Measurements from ENCODE around the gene MTUS2.

MTUS2 gene

DNA sequence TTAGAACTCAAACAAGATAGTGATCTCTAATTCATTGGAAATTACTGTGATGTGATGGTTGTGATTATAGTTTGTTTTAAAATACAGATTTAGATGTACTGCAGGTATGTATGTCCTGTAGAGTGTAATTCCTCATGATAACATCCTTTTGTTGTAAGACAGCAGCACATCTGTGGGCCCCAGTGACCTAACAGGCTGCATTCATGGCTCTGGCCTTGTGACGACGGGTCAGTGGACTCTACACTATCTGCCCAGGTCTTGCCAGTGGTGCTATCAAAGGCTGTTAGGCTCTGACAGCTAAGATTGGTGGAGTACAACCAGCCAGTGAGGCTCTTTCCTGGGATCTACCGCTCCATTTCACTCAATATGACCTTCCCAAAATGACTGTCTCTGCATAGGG lies 158.4 kb downstream of the MTUS2 start:
- H3K36me3 ChIP-seq (ENCODE audit: control insufficient read depth, low read length) = no peaks in the 10 kb centered on the region
- no peaks in the 10 kb centered on the region for H3K27me3 ChIP-seq (ENCODE audit: control insufficient read depth, low read length)
- H4K20me1 ChIP-seq (ENCODE audit: control insufficient read depth, insufficient read depth, low read depth, low read length) = no peaks in the 10 kb centered on the region
- no peaks in the 10 kb centered on the region for H3K9me3 ChIP-seq (ENCODE audit: control insufficient read depth, insufficient read depth, low read length)
- no peaks in the 10 kb centered on the region for H3K4me1 ChIP-seq (ENCODE audit: control insufficient read depth, low read length)
- no peaks in the 10 kb centered on the region for H3K79me2 ChIP-seq (ENCODE audit: control insufficient read depth, low read length)
- no peak overlapping the region for H3K27ac ChIP-seq (ENCODE audit: low read depth, low read length)
- TF ChIP-seq EZH2phosphoT487 (IDR thresholded peaks at IDR 0.05; ENCODE audit: borderline replicate concordance, low read length) = no peak
- TF ChIP-seq, protein P1, sequence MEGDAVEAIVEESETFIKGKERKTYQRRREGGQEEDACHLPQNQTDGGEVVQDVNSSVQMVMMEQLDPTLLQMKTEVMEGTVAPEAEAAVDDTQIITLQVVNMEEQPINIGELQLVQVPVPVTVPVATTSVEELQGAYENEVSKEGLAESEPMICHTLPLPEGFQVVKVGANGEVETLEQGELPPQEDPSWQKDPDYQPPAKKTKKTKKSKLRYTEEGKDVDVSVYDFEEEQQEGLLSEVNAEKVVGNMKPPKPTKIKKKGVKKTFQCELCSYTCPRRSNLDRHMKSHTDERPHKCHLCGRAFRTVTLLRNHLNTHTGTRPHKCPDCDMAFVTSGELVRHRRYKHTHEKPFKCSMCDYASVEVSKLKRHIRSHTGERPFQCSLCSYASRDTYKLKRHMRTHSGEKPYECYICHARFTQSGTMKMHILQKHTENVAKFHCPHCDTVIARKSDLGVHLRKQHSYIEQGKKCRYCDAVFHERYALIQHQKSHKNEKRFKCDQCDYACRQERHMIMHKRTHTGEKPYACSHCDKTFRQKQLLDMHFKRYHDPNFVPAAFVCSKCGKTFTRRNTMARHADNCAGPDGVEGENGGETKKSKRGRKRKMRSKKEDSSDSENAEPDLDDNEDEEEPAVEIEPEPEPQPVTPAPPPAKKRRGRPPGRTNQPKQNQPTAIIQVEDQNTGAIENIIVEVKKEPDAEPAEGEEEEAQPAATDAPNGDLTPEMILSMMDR (IDR thresholded peaks at IDR 0.05; ENCODE audit: low read depth, low read length, poor library complexity, severe bottlenecking) = no peak
- no peaks in the 10 kb centered on the region for H3K9me2 ChIP-seq (replicated peaks; ENCODE audit: control insufficient read depth, low read length)
- H3K4me3 ChIP-seq (ENCODE audit: low read length) = no peak overlapping the region
- H3F3A ChIP-seq (ENCODE audit: control insufficient read depth, insufficient read depth) = no peaks in the 10 kb centered on the region
- H3K4me2 ChIP-seq (ENCODE audit: low read length) = no peak overlapping the region

- Histone ChIP-seq H3F3A (ENCODE audit: control insufficient read depth, insufficient read depth) (no peaks in the 10 kb centered on the region), H3K4me2 (ENCODE audit: low read length) (no peak overlapping the region), H3K9me2 (replicated peaks; ENCODE audit: control insufficient read depth, low read length) (no peaks in the 10 kb centered on the region), H3K9me3 (ENCODE audit: control insufficient read depth, insufficient read depth, low read length) (no peaks in the 10 kb centered on the region), H3K79me2 (ENCODE audit: control insufficient read depth, low read length) (no peaks in the 10 kb centered on the region), H3K27me3 (ENCODE audit: control insufficient read depth, low read length) (no peaks in the 10 kb centered on the region), H4K20me1 (ENCODE audit: control insufficient read depth, insufficient read depth, low read depth, low read length) (no peaks in the 10 kb centered on the region), H3K4me3 (ENCODE audit: low read length) (no peak overlapping the region), H3K36me3 (ENCODE audit: control insufficient read depth, low read length) (no peaks in the 10 kb centered on the region), H3K4me1 (ENCODE audit: control insufficient read depth, low read length) (no peaks in the 10 kb centered on the region), H3K27ac (ENCODE audit: low read depth, low read length) (no peak overlapping the region)
- TF ChIP-seq, protein P1 (IDR thresholded peaks at IDR 0.05; ENCODE audit: low read depth, low read length, poor library complexity, severe bottlenecking) = no peak
- no peak for TF ChIP-seq EZH2phosphoT487 (IDR thresholded peaks at IDR 0.05; ENCODE audit: borderline replicate concordance, low read length)
Observed at GRCh38 chr13:28981530-28981929, 161.4 kb downstream of the MTUS2 start.

DNA sequence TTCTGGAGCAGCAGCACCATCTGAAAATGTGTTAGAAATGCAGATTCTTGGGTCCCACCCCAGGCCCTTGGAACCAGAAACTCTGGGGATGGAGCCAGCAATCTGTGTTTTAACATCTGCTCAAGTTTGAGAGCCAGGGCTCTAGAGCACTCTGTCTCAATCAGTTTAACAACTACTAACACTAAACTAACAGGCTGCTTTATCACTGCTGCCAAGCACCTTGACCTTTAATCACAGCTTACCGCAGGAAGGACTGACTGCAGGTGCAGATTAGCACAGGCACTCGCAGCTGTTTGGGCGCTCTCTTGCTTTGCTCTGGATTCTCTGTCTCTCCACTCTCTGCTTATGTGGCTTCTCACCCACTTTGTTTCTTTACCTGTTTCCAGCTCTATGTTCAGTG lies 163.5 kb downstream of the MTUS2 start:
- no peaks in the 10 kb centered on the region for H3K9me3 ChIP-seq (ENCODE audit: control insufficient read depth, insufficient read depth, low read length)
- no peak overlapping the region for H3K27ac ChIP-seq (ENCODE audit: low read depth, low read length)
- TF ChIP-seq EZH2phosphoT487 (IDR thresholded peaks at IDR 0.05; ENCODE audit: borderline replicate concordance, low read length) = no peak
- TF ChIP-seq, protein P1 (IDR thresholded peaks at IDR 0.05; ENCODE audit: low read depth, low read length, poor library complexity, severe bottlenecking) = no peak
- H3K79me2 ChIP-seq (ENCODE audit: control insufficient read depth, low read length) = no peaks in the 10 kb centered on the region
- H3F3A ChIP-seq (ENCODE audit: control insufficient read depth, insufficient read depth) = no peaks in the 10 kb centered on the region
- H3K4me1 ChIP-seq (ENCODE audit: control insufficient read depth, low read length) = no peaks in the 10 kb centered on the region
- H3K4me2 ChIP-seq (ENCODE audit: low read length) = no peak overlapping the region
- no peaks in the 10 kb centered on the region for H4K20me1 ChIP-seq (ENCODE audit: control insufficient read depth, insufficient read depth, low read depth, low read length)
- no peaks in the 10 kb centered on the region for H3K9me2 ChIP-seq (replicated peaks; ENCODE audit: control insufficient read depth, low read length)
- no peak overlapping the region for H3K4me3 ChIP-seq (ENCODE audit: low read length)
- no peaks in the 10 kb centered on the region for H3K36me3 ChIP-seq (ENCODE audit: control insufficient read depth, low read length)
- H3K27me3 ChIP-seq (ENCODE audit: control insufficient read depth, low read length) = no peaks in the 10 kb centered on the region

- H3K4me3 ChIP-seq (ENCODE audit: low read length) = no peak overlapping the region
Observed at GRCh38 chr13:28984326-28984725, 164.2 kb downstream of the MTUS2 start.

More at GRCh38 chr13:28984326-28984725, 164.2 kb downstream of the MTUS2 start:
- Histone ChIP-seq H3K9me2 (replicated peaks; ENCODE audit: control insufficient read depth, low read length) (no peaks in the 10 kb centered on the region), H3K27ac (ENCODE audit: low read depth, low read length) (no peak overlapping the region), H4K20me1 (ENCODE audit: control insufficient read depth, insufficient read depth, low read depth, low read length) (no peaks in the 10 kb centered on the region), H3K36me3 (ENCODE audit: control insufficient read depth, low read length) (no peaks in the 10 kb centered on the region), H3K9me3 (ENCODE audit: control insufficient read depth, insufficient read depth, low read length) (no peaks in the 10 kb centered on the region), H3F3A (ENCODE audit: control insufficient read depth, insufficient read depth) (no peaks in the 10 kb centered on the region), H3K27me3 (ENCODE audit: control insufficient read depth, low read length) (no peaks in the 10 kb centered on the region), H3K79me2 (ENCODE audit: control insufficient read depth, low read length) (no peaks in the 10 kb centered on the region), H3K4me2 (ENCODE audit: low read length) (no peak overlapping the region), H3K4me1 (ENCODE audit: control insufficient read depth, low read length) (no peaks in the 10 kb centered on the region)
- TF ChIP-seq, protein P1 (IDR thresholded peaks at IDR 0.05; ENCODE audit: low read depth, low read length, poor library complexity, severe bottlenecking) = no peak
- TF ChIP-seq EZH2phosphoT487 (IDR thresholded peaks at IDR 0.05; ENCODE audit: borderline replicate concordance, low read length) = no peak

All from DOHH2 (cell line).